Mesothelial cell of epicardium (in vitro differentiated cells): Measurements from ENCODE around the gene BRD7. TPM values are rescaled to one million over a fixed set of nuclear protein-coding genes. Genes with fewer than 3 reads are reported as not detected.

Experiments
- DNase-seq, 2 experiments: peaks; one replicate each; pipeline ENCODE4 v3.0.0; 2021; ENCODE audit warnings: low spot score in 2 of 2; ENCODE audit not compliant: unreplicated experiment in 2 of 2
- H3K27ac Mint-ChIP-seq: 2 replicates; pipeline ENCODE4 v1.8.0; 2021; ENCODE audit warnings: mixed read lengths
- H3K27me3 Mint-ChIP-seq: 2 replicates; pipeline ENCODE4 v1.8.0; 2021; ENCODE audit warnings: low read depth, mixed read lengths
- H3K36me3 Mint-ChIP-seq: 2 replicates; pipeline ENCODE4 v1.8.0; 2021; ENCODE audit warnings: mixed read lengths
- H3K4me1 Mint-ChIP-seq: 2 replicates; pipeline ENCODE4 v1.8.0; 2021; ENCODE audit warnings: mixed read lengths
- H3K4me3 Mint-ChIP-seq: 2 replicates; pipeline ENCODE4 v1.8.0; 2021; ENCODE audit warnings: mild to moderate bottlenecking, moderate library complexity, mixed read lengths
- H3K9me3 Mint-ChIP-seq: 2 replicates; pipeline ENCODE4 v1.8.0; 2021; ENCODE audit warnings: mixed read lengths
- CTCF ChIP-seq: fragments of 200-600 bp; sonication (generic); IDR thresholded peaks from one replicate; pipeline ENCODE4 v1.5.0; 2021; ENCODE audit warnings: antibody characterized with exemption; ENCODE audit not compliant: unreplicated experiment
- total RNA-seq: library from RNA; stranded (reverse); gene quantifications from 3 replicates; pipeline ENCODE4 v1.2.1, GENCODE V29; 2021

BRD7 gene
- total RNA-seq = 76.8 to 87.4 TPM (median 84.2 TPM) in 3 replicates

DNA sequence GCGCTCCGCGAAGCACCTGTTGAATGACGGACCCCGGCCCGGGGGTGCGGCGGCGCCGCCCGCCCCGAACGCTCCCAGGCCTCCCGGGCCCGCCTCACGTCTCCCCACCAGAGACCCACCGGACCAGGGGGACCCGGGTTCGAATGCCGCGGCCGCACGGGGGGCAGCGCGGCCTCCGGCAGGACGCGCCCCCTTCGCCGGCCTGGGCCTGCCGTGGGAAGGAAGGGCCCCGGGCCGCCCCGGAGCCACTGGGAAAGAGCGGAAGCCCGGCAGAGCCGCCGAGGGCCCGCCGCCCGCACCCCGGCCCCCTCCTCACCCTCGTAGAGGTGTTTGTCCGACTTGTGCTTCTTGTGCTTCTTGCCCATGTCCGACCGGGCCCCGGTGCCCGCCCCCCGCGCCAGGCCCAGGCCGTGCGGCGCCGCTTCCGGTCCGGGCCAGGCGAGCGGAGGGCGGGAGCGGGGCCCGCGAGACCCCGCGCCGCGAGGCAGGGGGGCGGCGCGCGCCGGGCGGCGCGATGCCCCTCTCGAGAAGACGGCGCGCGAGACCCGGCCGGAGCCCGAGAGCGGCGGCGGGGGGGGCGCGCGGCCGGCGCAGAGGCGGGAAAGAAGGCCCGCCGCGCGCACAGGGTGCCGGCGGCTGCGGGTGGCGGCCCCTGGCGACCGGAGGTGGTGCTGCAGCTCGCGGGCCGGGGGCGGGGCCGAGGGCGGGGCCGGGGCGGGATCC lies at the start of gene BRD7:
TSS of gene BRD7 (minus strand) at position 579 of the 723 bp plus-strand sequence. CDS start at position 365, 214 bp downstream.
- no peaks in the 10 kb centered on the region for H3K9me3 Mint-ChIP-seq
- H3K27ac Mint-ChIP-seq = peak within 1 kb of the TSS; percentile 94
- peaks cover 12% of the 10 kb centered on the region for H3K36me3 Mint-ChIP-seq
- TF ChIP-seq CTCF = no peak
- peaks cover 58% of the 10 kb centered on the region for H3K4me1 Mint-ChIP-seq
- DNase-seq = peak; percentile 66 to 82
- H3K4me3 Mint-ChIP-seq = peak within 1 kb of the TSS; percentile 93
- no peaks in the 10 kb centered on the region for H3K27me3 Mint-ChIP-seq

- H3K27ac Mint-ChIP-seq = no peak overlapping the region
- H3K36me3 Mint-ChIP-seq = peaks cover 14% of the 10 kb centered on the region
- H3K27me3 Mint-ChIP-seq = no peaks in the 10 kb centered on the region
- peaks cover 57% of the 10 kb centered on the region for H3K9me3 Mint-ChIP-seq
- TF ChIP-seq CTCF = no peak
- H3K4me1 Mint-ChIP-seq = no peaks in the 10 kb centered on the region
- H3K4me3 Mint-ChIP-seq = no peak overlapping the region
- no peak for DNase-seq
These were observed 47.6 kb upstream of the BRD7 start for GRCh38 chr16:50416388-50416787.

DNA sequence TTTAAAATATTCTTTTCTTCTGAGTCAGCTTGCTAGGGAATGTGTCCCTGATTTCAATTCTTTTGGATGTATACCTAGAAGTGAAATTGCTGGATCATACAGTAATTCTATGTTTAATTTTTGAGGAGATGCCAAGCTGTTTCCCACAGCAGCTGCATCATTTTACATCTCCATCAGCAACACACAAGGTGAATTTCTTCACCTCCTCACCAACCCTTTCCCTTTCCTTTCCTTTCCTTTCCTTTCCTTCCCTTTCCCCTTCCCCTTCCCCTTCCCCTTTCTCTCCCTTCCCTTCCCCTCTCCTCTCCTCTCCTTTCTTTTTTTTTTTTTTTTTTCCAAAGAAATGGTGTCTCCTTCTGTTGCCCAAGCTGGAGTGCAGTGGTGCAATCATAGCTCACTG lies 45.4 kb upstream of the BRD7 start:
- no peak for DNase-seq
- Mint-ChIP-seq H3K4me1 (no peaks in the 10 kb centered on the region), H3K27ac (no peak overlapping the region), H3K27me3 (no peaks in the 10 kb centered on the region), H3K9me3 (peaks cover 50% of the 10 kb centered on the region), H3K36me3 (peaks cover 4% of the 10 kb centered on the region), H3K4me3 (no peak overlapping the region)
- no peak for TF ChIP-seq CTCF

- H3K9me3 Mint-ChIP-seq = peaks cover 24% of the 10 kb centered on the region
- no peak overlapping the region for H3K4me3 Mint-ChIP-seq
- H3K36me3 Mint-ChIP-seq = peaks cover 3% of the 10 kb centered on the region
- no peaks in the 10 kb centered on the region for H3K4me1 Mint-ChIP-seq
- H3K27ac Mint-ChIP-seq = no peak overlapping the region
- no peak for TF ChIP-seq CTCF
- DNase-seq = no peak
- no peaks in the 10 kb centered on the region for H3K27me3 Mint-ChIP-seq
These were observed 42.2 kb upstream of the BRD7 start for GRCh38 chr16:50411034-50411433.

DNA sequence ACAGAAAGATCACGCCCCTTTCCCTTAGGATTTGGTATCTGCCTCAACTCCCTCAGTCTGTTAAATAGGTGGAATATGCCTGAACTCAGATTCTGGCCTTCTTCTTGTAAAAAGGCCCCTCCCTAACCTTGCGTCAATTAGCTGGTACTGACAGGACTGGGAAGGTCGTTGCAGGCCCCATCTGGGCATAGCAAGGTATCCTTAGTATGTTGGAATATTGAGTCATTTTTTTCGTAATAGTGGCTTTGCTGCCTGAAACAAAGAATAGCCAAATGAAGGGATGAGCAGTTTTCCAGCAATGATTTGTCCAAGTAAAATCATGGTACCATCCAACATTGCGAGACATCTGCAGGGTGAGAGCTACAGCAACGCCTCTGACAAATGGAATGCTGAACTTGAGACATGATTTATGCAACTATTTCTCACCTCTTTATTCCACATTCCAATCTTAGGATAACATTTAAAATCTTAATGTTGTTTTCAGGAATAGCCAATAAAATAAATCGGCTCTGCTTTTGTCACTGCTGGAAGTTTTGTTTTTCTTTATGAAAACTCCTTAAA lies 39.3 kb upstream of the BRD7 start:
- Mint-ChIP-seq H3K36me3 (no peaks in the 10 kb centered on the region), H3K4me1 (peaks cover 5% of the 10 kb centered on the region), H3K4me3 (no peak overlapping the region), H3K9me3 (peaks cover 16% of the 10 kb centered on the region), H3K27ac (no peak overlapping the region), H3K27me3 (no peaks in the 10 kb centered on the region)
- TF ChIP-seq CTCF = no peak
- no peak for DNase-seq
